ENCODE measurements around the gene CHCHD6. TPM values are rescaled to one million over a fixed set of nuclear protein-coding genes. Genes with fewer than 3 reads are reported as not detected.

Gene CHCHD6
- total RNA-seq, 1 experiment from 2014 or later = 36.3 TPM

GRCh38 chr3:126974756-126975155 lies 270.7 kb downstream of the CHCHD6 start:
- no peak overlapping the region for H3K4me3 ChIP-seq (replicated peaks in 1 of 2; ENCODE audit: low read depth in 1 of 2, low read length in 2 of 2)
- no peaks in the 10 kb centered on the region for H3K4me1 ChIP-seq (ENCODE audit: control insufficient read depth in 1 of 2, insufficient read depth in 2 of 2, low read length in 2 of 2)
- H3K79me2 ChIP-seq (ENCODE audit: insufficient read depth, low read length) = no peaks in the 10 kb centered on the region
- no peak overlapping the region for H3K4me2 ChIP-seq (ENCODE audit: low read length)
- ChIA-PET RAD21 (ENCODE audit: low non-redundant PET in 1 of 2, low total read pairs in 2 of 2, uncharacterized antibody in 2 of 2, unreplicated experiment in 2 of 2) (no interaction called here), POLR2A (no interaction called here), CTCF (no interaction called here)
- H3K27me3 ChIP-seq (ENCODE audit: insufficient read depth, low read length) = no peaks in the 10 kb centered on the region; the same call in 1 of the 2 replicates
- no TSS peak for BruUV-seq (replicated peaks)
- H3K9ac ChIP-seq (ENCODE audit: low read length) = no peak overlapping the region
- H2AFZ ChIP-seq (ENCODE audit: low read depth, low read length, poor library complexity, severe bottlenecking) = no peak overlapping the region
- H3K27ac ChIP-seq (ENCODE audit: low read depth, low read length) = no peak overlapping the region
- H3K9me3 ChIP-seq (ENCODE audit: control insufficient read depth in 1 of 2, insufficient read depth in 1 of 2, low read depth in 1 of 2, low read length in 2 of 2) = peaks cover 7 to 11% of the 10 kb centered on the region in 2 experiments; a peak in 3 of 4 replicates
- TF ChIP-seq JUND (IDR thresholded peaks at IDR 0.05) = no peak
- no peak for TF ChIP-seq SP1 (IDR thresholded peaks at IDR 0.05; ENCODE audit: low read depth)
- TF ChIP-seq RAD21 (IDR thresholded peaks at IDR 0.05; ENCODE audit: low read depth) = no peak
- no peak for TF ChIP-seq ZBTB33 (IDR thresholded peaks at IDR 0.05; ENCODE audit: extremely low read depth, insufficient replicate concordance, low read length)
- no peak for TF ChIP-seq FOSL1 (IDR thresholded peaks at IDR 0.05; ENCODE audit: low read depth)
- no peak for TF ChIP-seq CBX3 (IDR thresholded peaks at IDR 0.05; ENCODE audit: low read depth)
- no peak for TF ChIP-seq CEBPB (IDR thresholded peaks at IDR 0.05; ENCODE audit: low read depth)
- TF ChIP-seq EGR1 (IDR thresholded peaks at IDR 0.05; ENCODE audit: low read depth) = no peak
- no peak for TF ChIP-seq EZH2 (IDR thresholded peaks at IDR 0.05)
- no peak for TF ChIP-seq POLR2A (IDR thresholded peaks at IDR 0.05; ENCODE audit: borderline replicate concordance, extremely low read depth, insufficient read depth, insufficient read length)
- TF ChIP-seq TCF7L2 (IDR thresholded peaks at IDR 0.05; ENCODE audit: borderline replicate concordance, extremely low read depth, insufficient read depth, insufficient read length) = no peak
- TF ChIP-seq ZNF274 (IDR thresholded peaks at IDR 0.05; ENCODE audit: low read depth, low read length) = no peak
- TF ChIP-seq ZFX (IDR thresholded peaks at IDR 0.05) = no peak
- TF ChIP-seq SRF (IDR thresholded peaks at IDR 0.05; ENCODE audit: low read depth) = no peak
- TF ChIP-seq YY1 (IDR thresholded peaks at IDR 0.05; ENCODE audit: extremely low read depth, insufficient replicate concordance, low read depth, low read length) = no peak
- H3K9me2 ChIP-seq (ENCODE audit: insufficient read depth) = no peaks in the 10 kb centered on the region
- H4K20me1 ChIP-seq (ENCODE audit: insufficient read depth) = no peaks in the 10 kb centered on the region
- DNase-seq (ENCODE audit: low read depth, low spot score) = no peak
- H3K36me3 ChIP-seq (ENCODE audit: control insufficient read depth in 1 of 2, insufficient read depth in 2 of 2, low read length in 2 of 2) = no peaks in the 10 kb centered on the region
- intact Hi-C loops (cut with micrococcal nuclease) = no loop called here
- no peak for ATAC-seq

Measured in HCT116 (cell line).